Stomach (tissue), 9 donors: ENCODE data around the gene GCSAML. TPM values are rescaled to one million over a fixed set of nuclear protein-coding genes. Genes with fewer than 3 reads are reported as not detected.

ENCODE experiments used
- DNase-seq, 2 donors: peaks; one replicate each; pipeline versions ENCODE4 v3.0.0 to v3.0.0-alpha.2; 2013 to 2019
- H3K27ac ChIP-seq, 5 donors: fragments of 200-600 bp in 4 of 5; sonication (generic) in 4 of 5; one replicate each; pipeline ENCODE4 v1.5.1; 2013 to 2019; ENCODE audit warnings: mild to moderate bottlenecking in 1 of 5, moderate library complexity in 1 of 5
- H3K27me3 ChIP-seq, 3 donors: fragments of 200-600 bp; sonication (generic); one replicate each; pipeline ENCODE4 v1.5.1; 2017 to 2019; ENCODE audit warnings: mixed run types in 1 of 3
- H3K36me3 ChIP-seq, 4 donors: fragments of 200-600 bp; sonication (generic); 1 replicate in 3 of 4; 2 replicates in 1 of 4; pipeline ENCODE4 v1.5.1; 2016 to 2019
- H3K4me1 ChIP-seq, 4 donors: fragments of 200-600 bp; sonication (generic); one replicate each; pipeline ENCODE4 v1.5.1; 2016 to 2019
- H3K4me3 ChIP-seq, 4 donors: fragments of 200-600 bp; sonication (generic) in 3 of 4; one replicate each; pipeline ENCODE4 v1.5.1; 2016 to 2019; ENCODE audit warnings: mild to moderate bottlenecking in 1 of 4
- H3K9me3 ChIP-seq, 4 donors: fragments of 200-600 bp; sonication (generic); one replicate each; pipeline ENCODE4 v1.5.1; 2016 to 2019
- CTCF ChIP-seq, 7 experiments: fragments of 450-650 bp in 4 of 7; fragments of 200-600 bp in 3 of 7; sonication (generic) in 3 of 7; IDR thresholded peaks; one replicate each; pipeline ENCODE4 v1.5.1; 2016 to 2019; ENCODE audit warnings: antibody characterized with exemption in 7 of 7, control low read depth in 2 of 7, mild to moderate bottlenecking in 1 of 7
- EP300 ChIP-seq: sonication (generic); formaldehyde crosslinking; IDR thresholded peaks from one replicate; pipeline ENCODE4 v1.6.1; 2017; ENCODE audit warnings: antibody characterized with exemption
- POLR2A ChIP-seq, 4 donors: fragments of 450-650 bp; IDR thresholded peaks; one replicate each; pipeline ENCODE4 v1.6.1; 2016; ENCODE audit warnings: antibody characterized with exemption in 4 of 4, control low read depth in 2 of 4, mild to moderate bottlenecking in 1 of 4, moderate library complexity in 1 of 4
- POLR2AphosphoS5 ChIP-seq, 3 donors: sonication (generic); formaldehyde crosslinking; IDR thresholded peaks; one replicate each; pipeline ENCODE4 v1.6.1; 2016; ENCODE audit warnings: antibody characterized with exemption in 3 of 3
- WGBS, 5 donors: extraction: QIAGEN DNeasy Blood & Tissue Kit in 3 of 5; methylation state at CpG; one replicate each; pipeline versions ENCODE4 v1.1.5 to v1.1.7; 2013 to 2018; 5-methylcytosine and 5-hydroxymethylcytosine counted together
- intact Hi-C: fragments of 100-400 bp; cut with DNase I; formaldehyde crosslinking; loops from one replicate; pipeline ENCODE4 v1.15.1; 2023; ENCODE audit warnings: low total_unique reads
- polyA plus RNA-seq, 3 donors: library from polyadenylated mRNA; stranded (reverse); fragments of 200-250 nt; gene quantifications; one replicate each; pipeline ENCODE4 v1.2.3, GENCODE V29; 2013
- total RNA-seq, 5 donors: library from RNA; depleted of rRNA; stranded (reverse); fragments of >200 nt; gene quantifications; one replicate each; pipeline versions ENCODE4 v1.1.0 to v1.2.3, GENCODE V29; 2014 to 2016
- donor health status: healthy with polysubstance abuse.
- donor health status: Bipolar disorder and iron deficiency.
- donor health status: healthy.

The GCSAML gene
- total and polyA plus RNA-seq, 8 donors, result 0.08 to 2.1 (median 0.18) TPM; not detected in 3

GRCh38 chr1:247561711-247562110 is 12.8 kb downstream of the GCSAML start:
- H3K9me3 ChIP-seq, result no peaks in the 10 kb centered on the region
- H3K4me3 ChIP-seq, result no peak overlapping the region
- TF ChIP-seq POLR2AphosphoS5 (IDR thresholded peaks at IDR 0.05), result no peak
- TF ChIP-seq POLR2A (IDR thresholded peaks at IDR 0.05), result no peak
- no peak for TF ChIP-seq EP300
- no peak for TF ChIP-seq CTCF (IDR thresholded peaks at IDR 0.05)
- WGBS, 5 donors, result 58 to 68% (median 61%) methylated on average over 10 of the region's 10 CpGs
- no peak for DNase-seq
- no peaks in the 10 kb centered on the region for H3K4me1 ChIP-seq
- no peaks in the 10 kb centered on the region for H3K36me3 ChIP-seq
- intact Hi-C loops, result no loop called here
- H3K27me3 ChIP-seq, result no peaks in the 10 kb centered on the region
- no peak overlapping the region for H3K27ac ChIP-seq

DNA sequence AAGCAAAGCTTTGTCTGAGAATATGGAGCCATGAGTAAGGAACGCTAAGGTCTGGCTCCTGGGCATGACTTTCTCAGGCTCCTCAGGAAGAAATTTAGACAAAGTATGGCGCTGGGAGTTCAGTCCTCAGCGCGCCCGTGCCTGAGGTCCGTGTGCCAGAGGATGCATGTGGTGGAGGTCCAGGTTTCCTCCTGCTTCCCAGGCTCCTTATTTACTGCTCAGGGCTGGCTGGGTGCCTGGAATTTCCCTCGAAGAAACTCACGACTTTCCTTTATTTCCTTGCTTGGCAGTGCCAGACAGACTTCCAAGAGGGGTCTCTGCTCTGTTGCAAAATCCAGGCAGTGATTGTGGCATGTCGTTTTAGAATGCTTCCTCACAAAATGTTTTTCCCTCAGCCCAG is 13.3 kb downstream of the GCSAML start:
- H3K4me1 ChIP-seq, result no peaks in the 10 kb centered on the region
- H3K9me3 ChIP-seq, result no peaks in the 10 kb centered on the region
- H3K36me3 ChIP-seq, result no peaks in the 10 kb centered on the region
- DNase-seq, result no peak
- 62 to 74% (median 65%) methylated on average over 9 of the region's 9 CpGs for WGBS, 5 donors
- H3K4me3 ChIP-seq, result no peak overlapping the region
- intact Hi-C loops, result no loop called here
- no peak overlapping the region for H3K27ac ChIP-seq
- H3K27me3 ChIP-seq, result no peaks in the 10 kb centered on the region
- TF ChIP-seq EP300 (no peak), POLR2A (IDR thresholded peaks at IDR 0.05) (no peak), POLR2AphosphoS5 (IDR thresholded peaks at IDR 0.05) (no peak), CTCF (IDR thresholded peaks at IDR 0.05) (no peak)

- no peaks in the 10 kb centered on the region for H3K4me1 ChIP-seq
- no peak for DNase-seq
- intact Hi-C loops, result no loop called here
- WGBS, 5 donors, result 44 to 67% (median 56%) methylated on average over 1 of the region's 1 CpG
- no peaks in the 10 kb centered on the region for H3K36me3 ChIP-seq
- peaks cover 0 to 4% (median 0%) of the 10 kb centered on the region in 4 donors for H3K9me3 ChIP-seq
- TF ChIP-seq POLR2A (IDR thresholded peaks at IDR 0.05) (no peak), EP300 (no peak), POLR2AphosphoS5 (IDR thresholded peaks at IDR 0.05) (no peak), CTCF (IDR thresholded peaks at IDR 0.05) (no peak)
- H3K4me3 ChIP-seq, result no peak overlapping the region
- no peaks in the 10 kb centered on the region for H3K27me3 ChIP-seq
- no peak overlapping the region for H3K27ac ChIP-seq
These were observed 25.3 kb downstream of the GCSAML start for GRCh38 chr1:247574236-247574635.

DNA sequence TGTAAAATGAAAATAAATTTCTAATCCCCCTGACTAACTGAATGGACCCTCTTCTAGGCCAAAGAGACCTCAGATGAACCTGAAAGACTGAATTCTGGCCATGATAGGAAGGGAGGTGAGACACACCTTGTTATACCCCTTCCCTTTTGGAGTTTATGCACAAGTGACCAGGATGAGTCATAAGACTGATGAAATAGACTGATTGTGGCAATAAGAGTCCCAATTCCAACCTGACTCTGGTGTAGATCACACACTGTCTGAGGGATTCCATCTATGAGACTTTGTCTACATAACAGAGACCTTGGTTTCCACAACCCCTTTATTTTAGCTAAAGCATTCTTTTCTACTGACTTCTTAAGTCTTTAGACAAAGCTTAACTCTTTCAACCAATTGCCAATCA is 25.7 kb downstream of the GCSAML start:
- Histone ChIP-seq H3K9me3 (peaks cover 0 to 4% (median 0%) of the 10 kb centered on the region in 4 donors), H3K27ac (no peak overlapping the region), H3K36me3 (no peaks in the 10 kb centered on the region), H3K4me3 (no peak overlapping the region), H3K27me3 (no peaks in the 10 kb centered on the region), H3K4me1 (no peaks in the 10 kb centered on the region)
- intact Hi-C loops, result no loop called here
- TF ChIP-seq CTCF (IDR thresholded peaks at IDR 0.05) (no peak), POLR2AphosphoS5 (IDR thresholded peaks at IDR 0.05) (no peak), POLR2A (IDR thresholded peaks at IDR 0.05) (no peak), EP300 (no peak)
- no peak for DNase-seq
